A673 (cell line): ENCODE results near the gene VPS16. TPM values are rescaled to one million over a fixed set of nuclear protein-coding genes. Genes with fewer than 3 reads are reported as not detected.

Source experiments
- Bru-seq: library from RNA; stranded (reverse); fragments of 400-500 nt; gene quantifications from one replicate; lab custom pipeline; 2021; lab: Mats Ljungman, UMichigan
- BruChase-seq, 2 experiments: library from RNA; stranded (reverse); fragments of 400-500 nt; gene quantifications; one replicate each; lab custom pipeline; 2021; lab: Mats Ljungman, UMichigan
- BruUV-seq: library from RNA; stranded (reverse); fragments of 400-500 nt; replicated peaks from 2 replicates; lab custom pipeline; 2021; lab: Mats Ljungman, UMichigan
- CTCF ChIA-PET: fragments of 300-600 bp; sonication (Branson Sonifier 250); formaldehyde crosslinking; loops from one replicate; lab custom pipeline; 2022; ENCODE audit warnings: antibody characterized with exemption; lab: Charles Lee
- POLR2A ChIA-PET: fragments of 300-600 bp; sonication (Branson Sonifier 250); formaldehyde crosslinking; loops from one replicate; lab custom pipeline; 2022; ENCODE audit warnings: antibody characterized with exemption; ENCODE audit not compliant: low non-redundant PET; lab: Charles Lee
- DNase-seq: peaks from one replicate; pipeline ENCODE4 v3.0.0-alpha.2; 2015; ENCODE audit warnings: low spot score
- H3K27ac ChIP-seq: fragments of 200-600 bp; sonication (generic); 2 replicates; pipeline ENCODE4 v1.5.1; 2016; ENCODE audit warnings: mixed run types, low read depth, mild to moderate bottlenecking, mixed read lengths, antibody characterized with exemption, low read length; ENCODE audit not compliant: poor library complexity, severe bottlenecking
- H3K27me3 ChIP-seq: fragments of 200-600 bp; sonication (generic); replicated peaks from 2 replicates; pipeline ENCODE4 v1.6.1; 2017; ENCODE audit warnings: mixed run types, low read depth, mild to moderate bottlenecking, mixed read lengths, antibody characterized with exemption, low read length; ENCODE audit not compliant: insufficient read depth, poor library complexity
- H3K36me3 ChIP-seq: fragments of 200-600 bp; sonication (generic); 2 replicates; pipeline ENCODE4 v1.6.1; 2016; ENCODE audit warnings: mixed run types, mild to moderate bottlenecking, mixed read lengths, antibody characterized with exemption, low read length; ENCODE audit not compliant: insufficient read depth, poor library complexity, severe bottlenecking
- H3K4me1 ChIP-seq: fragments of 200-600 bp; sonication (generic); 2 replicates; pipeline ENCODE4 v1.6.1; 2017; ENCODE audit warnings: mixed run types, mild to moderate bottlenecking, mixed read lengths, antibody characterized with exemption, low read length; ENCODE audit not compliant: insufficient read depth, poor library complexity, severe bottlenecking
- H3K4me3 ChIP-seq: fragments of 200-600 bp; sonication (generic); 2 replicates; pipeline ENCODE4 v1.5.1; 2016; ENCODE audit warnings: low read depth, mixed run types, mild to moderate bottlenecking, mixed read lengths, low read length; ENCODE audit not compliant: poor library complexity, severe bottlenecking
- H3K9me3 ChIP-seq: fragments of 200-600 bp; sonication (generic); 2 replicates; pipeline ENCODE4 v1.6.1; 2016; ENCODE audit warnings: mixed run types, low read depth, mild to moderate bottlenecking, mixed read lengths, antibody characterized with exemption, low read length; ENCODE audit not compliant: poor library complexity, severe bottlenecking
- EZH2 ChIP-seq: fragments of 200-600 bp; sonication (generic); IDR thresholded peaks from 2 replicates; pipeline ENCODE4 v1.6.1; 2017; ENCODE audit warnings: borderline replicate concordance, low read depth, mild to moderate bottlenecking, mixed read lengths, antibody characterized with exemption, low read length; ENCODE audit not compliant: poor library complexity, severe bottlenecking
- intact Hi-C: fragments of 100-400 bp; cut with micrococcal nuclease; formaldehyde crosslinking; loops from one replicate; pipeline ENCODE4 v1.10.0; 2022; ENCODE audit not compliant: unreplicated experiment
- long read RNA-seq: library from polyadenylated mRNA; stranded (forward); transcript quantifications from one replicate; pipeline ENCODE4 v2.0.0, GENCODE V29; 2022
- total RNA-seq: library from RNA; stranded (reverse); gene quantifications from 2 replicates; pipeline ENCODE4 v1.2.3, GENCODE V29; 2021
- TF ChIP-seq, protein P1 (sequence below): fragments of 300-800, 200-600 bp; sonication (generic); conservative IDR thresholded peaks from 2 replicates; pipeline ENCODE4 v1.5.1; 2017; ENCODE audit warnings: low read depth, mild to moderate bottlenecking, antibody characterized with exemption, low read length, moderate library complexity, mixed read lengths

The VPS16 gene
- 37.8 and 39.1 TPM in 2 replicates for total RNA-seq
- Bru-seq, nascent RNA, result percentile 55 among the genes with signal in this experiment
- BruChase-seq, experiment 1, labeled RNA remaining after a 2-hour chase, result percentile 59 among the genes with signal in this experiment
- BruChase-seq, experiment 2, labeled RNA remaining after a 6-hour chase, result percentile 67 among the genes with signal in this experiment
- long read RNA-seq, transcript VPS16-202 (24 exons, 2,750 nt), result major isoform, 53 of 67 reads
- long read RNA-seq, partial matches to known transcripts, result 5 of 67 reads
- long read RNA-seq, other reads (novel, unspliced or antisense), result 8 of 67 reads

DNA sequence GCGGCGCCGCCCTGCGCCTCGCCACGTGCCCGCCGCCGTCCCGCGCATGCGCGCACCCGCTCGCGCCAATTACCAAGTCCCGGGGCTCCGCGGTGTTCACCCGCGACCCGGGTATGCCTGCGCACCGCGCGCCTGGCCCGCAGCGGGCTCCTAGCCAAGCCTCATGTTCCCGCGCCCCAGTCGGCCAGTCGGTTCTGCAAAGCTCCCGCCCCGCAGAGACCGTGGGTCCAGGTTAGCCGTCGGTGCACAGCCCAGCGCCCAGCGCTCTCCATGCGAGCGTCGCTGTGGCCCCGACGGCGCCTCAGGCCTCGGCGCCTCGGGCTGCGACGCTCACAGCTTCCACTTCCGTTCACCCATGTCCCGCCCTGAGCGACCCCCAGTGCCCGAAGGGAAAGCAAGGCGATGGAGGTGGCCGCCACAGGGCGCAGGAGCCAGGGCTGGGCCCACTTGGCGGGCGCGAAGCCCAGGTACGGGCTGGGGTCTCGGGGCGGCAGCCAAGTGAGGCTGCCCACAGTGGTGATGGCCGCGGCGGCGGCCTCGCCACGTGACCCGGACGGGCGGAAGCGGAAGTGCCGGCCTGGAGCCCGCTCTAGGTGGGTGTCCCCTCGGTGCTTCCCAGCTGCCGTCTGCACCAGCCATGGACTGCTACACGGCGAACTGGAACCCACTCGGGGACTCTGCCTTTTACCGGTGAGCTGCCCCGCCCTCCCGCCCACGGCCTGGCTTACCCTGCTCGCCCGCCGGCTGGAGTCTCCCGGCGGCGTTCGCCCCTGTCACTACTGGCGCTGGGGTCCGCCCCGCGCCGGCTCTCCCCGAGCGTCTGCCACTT lies at the start of gene VPS16, which contains the start of gene PCED1A:
Gene VPS16, plus strand, starts transcription at position 608 of the 829 bp plus-strand sequence. Its CDS starts 30 bp downstream, at position 638.
Gene PCED1A, minus strand, starts transcription at position 518 of the 829 bp plus-strand sequence. CDS start 743 bp downstream, outside the sequence.
- Histone ChIP-seq H3K27ac (peak within 1 kb of the TSS; percentile 94), H3K36me3 (peaks cover 8% of the 10 kb centered on the region), H3K27me3 (no peaks in the 10 kb centered on the region), H3K9me3 (no peaks in the 10 kb centered on the region), H3K4me1 (peaks cover 15% of the 10 kb centered on the region), H3K4me3 (peak within 1 kb of the TSS; percentile 70)
- TF ChIP-seq EZH2, result no peak
- TF ChIP-seq, protein P1, sequence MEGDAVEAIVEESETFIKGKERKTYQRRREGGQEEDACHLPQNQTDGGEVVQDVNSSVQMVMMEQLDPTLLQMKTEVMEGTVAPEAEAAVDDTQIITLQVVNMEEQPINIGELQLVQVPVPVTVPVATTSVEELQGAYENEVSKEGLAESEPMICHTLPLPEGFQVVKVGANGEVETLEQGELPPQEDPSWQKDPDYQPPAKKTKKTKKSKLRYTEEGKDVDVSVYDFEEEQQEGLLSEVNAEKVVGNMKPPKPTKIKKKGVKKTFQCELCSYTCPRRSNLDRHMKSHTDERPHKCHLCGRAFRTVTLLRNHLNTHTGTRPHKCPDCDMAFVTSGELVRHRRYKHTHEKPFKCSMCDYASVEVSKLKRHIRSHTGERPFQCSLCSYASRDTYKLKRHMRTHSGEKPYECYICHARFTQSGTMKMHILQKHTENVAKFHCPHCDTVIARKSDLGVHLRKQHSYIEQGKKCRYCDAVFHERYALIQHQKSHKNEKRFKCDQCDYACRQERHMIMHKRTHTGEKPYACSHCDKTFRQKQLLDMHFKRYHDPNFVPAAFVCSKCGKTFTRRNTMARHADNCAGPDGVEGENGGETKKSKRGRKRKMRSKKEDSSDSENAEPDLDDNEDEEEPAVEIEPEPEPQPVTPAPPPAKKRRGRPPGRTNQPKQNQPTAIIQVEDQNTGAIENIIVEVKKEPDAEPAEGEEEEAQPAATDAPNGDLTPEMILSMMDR, result no peak
- no TSS peak for BruUV-seq
- ChIA-PET CTCF (no interaction called here), POLR2A (no interaction called here)
- peak; percentile 93 for DNase-seq
- intact Hi-C loops, result no loop called here

DNA sequence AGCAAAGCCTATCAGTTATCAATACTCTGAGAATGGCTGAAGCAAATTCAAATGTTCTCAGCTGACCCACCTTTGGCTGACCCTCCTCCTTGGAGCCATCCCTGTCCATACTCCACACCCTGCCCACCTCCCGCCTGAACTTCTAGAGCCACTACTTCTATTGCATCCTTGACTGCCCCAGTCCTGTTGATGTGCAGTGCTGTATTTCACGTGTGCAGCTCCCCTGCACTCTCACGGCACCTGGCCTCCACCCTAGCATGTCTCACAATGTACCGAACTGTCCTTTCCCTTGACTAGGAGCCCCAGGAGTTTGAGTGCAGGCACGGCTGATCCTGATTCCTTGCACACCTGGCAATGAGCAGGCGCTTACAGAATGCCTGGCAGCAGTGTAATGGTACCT lies 47.1 kb upstream of the VPS16 start:
- Histone ChIP-seq H3K4me1 (no peaks in the 10 kb centered on the region), H3K27ac (no peak overlapping the region), H3K9me3 (no peaks in the 10 kb centered on the region), H3K36me3 (no peaks in the 10 kb centered on the region), H3K4me3 (no peak overlapping the region), H3K27me3 (peaks cover 24% of the 10 kb centered on the region)
- POLR2A ChIA-PET, result no interaction called here
- DNase-seq, result no peak
- BruUV-seq, result no TSS peak
- intact Hi-C loops, result no loop called here
- CTCF ChIA-PET, result no interaction called here
- TF ChIP-seq, protein P1, result no peak
- TF ChIP-seq EZH2, result no peak

DNA sequence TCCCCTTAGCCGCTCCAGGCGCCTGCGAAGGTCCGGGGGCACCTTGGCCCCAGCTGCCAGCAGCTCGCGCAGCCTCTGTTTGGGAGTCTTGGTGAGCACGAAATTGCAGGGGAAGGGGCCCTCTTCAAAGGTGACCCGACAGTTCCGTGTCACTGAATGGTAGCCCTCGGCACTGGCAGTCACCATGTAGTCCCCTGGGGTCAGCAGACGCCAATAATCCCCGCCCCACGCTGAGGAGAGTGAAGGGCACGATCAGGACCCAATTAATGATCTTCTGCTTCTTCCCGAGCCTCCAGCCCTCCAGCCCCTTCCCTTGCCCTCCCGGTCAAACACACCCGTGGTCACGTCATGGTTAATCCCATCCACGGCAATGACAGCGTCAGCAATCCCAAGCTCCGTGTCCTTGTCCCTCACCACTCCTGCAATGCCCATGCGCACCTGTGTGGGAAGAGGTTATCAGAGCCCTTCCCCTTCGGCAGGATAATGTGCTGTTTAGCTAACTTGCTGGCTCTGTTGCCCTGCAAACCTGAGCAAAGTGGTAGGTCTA lies 46.3 kb upstream of the VPS16 start:
- Histone ChIP-seq H3K27me3 (peaks cover 30% of the 10 kb centered on the region), H3K4me3 (no peak overlapping the region), H3K36me3 (no peaks in the 10 kb centered on the region), H3K27ac (no peak overlapping the region), H3K9me3 (no peaks in the 10 kb centered on the region), H3K4me1 (no peaks in the 10 kb centered on the region)
- DNase-seq, result no peak
- intact Hi-C loops, result no loop called here
- POLR2A ChIA-PET, result no interaction called here
- BruUV-seq, result no TSS peak
- CTCF ChIA-PET, result interaction anchor here (0.6 kb wide), 1 partner anchor 1568 kb away, joined by 4 read pairs; the partner anchor contains the start of gene RAD21L1
- TF ChIP-seq, protein P1, result no peak
- no peak for TF ChIP-seq EZH2
